Psoas muscle (tissue), 8 donors: ENCODE data around the gene FLVCR2. TPM values are rescaled to one million over a fixed set of nuclear protein-coding genes. Genes with fewer than 3 reads are reported as not detected.

Experiments
- ATAC-seq, 4 donors: fragments of 200-7000 bp; cut with Tn5 transposase; one replicate each; pipeline ENCODE4 v1.9.1; 2020; ENCODE audit warnings: moderate library complexity in 3 of 4, mild to moderate bottlenecking in 2 of 4
- DNase-seq, 2 donors: peaks; one replicate each; pipeline ENCODE4 v3.0.0-alpha.2; 2020
- H3K27ac ChIP-seq: fragments of 200-600 bp; one replicate; pipeline ENCODE4 v1.8.0; 2022
- H3K27me3 ChIP-seq, 3 donors: fragments of 200-600 bp in 1 of 3; one replicate each; pipeline versions ENCODE4 v1.6.1 to v1.8.0; 2013 to 2022; ENCODE audit warnings: low read length in 2 of 3, mild to moderate bottlenecking in 2 of 3, moderate library complexity in 1 of 3; ENCODE audit not compliant: insufficient read depth in 3 of 3
- H3K36me3 ChIP-seq, 2 donors: fragments of 200-600 bp in 1 of 2; one replicate each; pipeline versions ENCODE4 v1.6.1 to v1.8.0; 2013 to 2022; ENCODE audit warnings: low read depth in 1 of 2, mild to moderate bottlenecking in 1 of 2, moderate library complexity in 1 of 2; ENCODE audit not compliant: insufficient read depth in 1 of 2
- H3K4me1 ChIP-seq: fragments of 200-600 bp; one replicate; pipeline ENCODE4 v1.8.0; 2022
- H3K4me3 ChIP-seq: fragments of 200-600 bp; one replicate; pipeline ENCODE4 v1.8.0; 2022; ENCODE audit warnings: mild to moderate bottlenecking
- H3K9me3 ChIP-seq: fragments of 200-600 bp; one replicate; pipeline ENCODE4 v1.8.0; 2022
- WGBS, 3 donors: extraction: QIAGEN DNeasy Blood & Tissue Kit; methylation state at CpG; one replicate each; pipeline versions ENCODE4 v1.1.6 to v1.1.7; 2013; 5-methylcytosine and 5-hydroxymethylcytosine counted together
- intact Hi-C, 2 donors: fragments of 100-400 bp; cut with DNase I; formaldehyde crosslinking; loops; one replicate each; pipeline versions ENCODE4 v1.11.0 to v1.14.2; 2022
- polyA plus RNA-seq, 3 donors: library from polyadenylated mRNA; stranded (reverse); fragments of 200-250 nt; gene quantifications; one replicate each; pipeline ENCODE4 v1.2.3, GENCODE V29; 2013
- total RNA-seq, 4 donors: library from RNA; stranded (reverse); fragmentation: NEBNext Ultra II Directional in 2 of 4; extraction: Animal tissue kit (Norgen Biotek cat#: 25700) in 2 of 4; gene quantifications; one replicate each; pipeline versions ENCODE4 v1.2.1 to v1.2.4, GENCODE V29; 2021 to 2023
- TF ChIP-seq, protein P1 (sequence below): fragments of 200-600 bp; IDR thresholded peaks from one replicate; pipeline ENCODE4 v1.8.0; 2022; ENCODE audit warnings: antibody characterized with exemption
- donor health status: healthy with polysubstance abuse.
- donor health status: DM: no; HTN: no; CAD: no; lungs with moderate emphysema.
- donor health status: Bipolar disorder and iron deficiency.
- donor health status: healthy.
- donor health status: DM: yes; HTN: yes; CAD: no.
- donor health status: DM: no; HTN: no; CAD: no.
- donor health status: DM: no; HTN: no; CAD: no.
- donor health status: DM: yes; HTN: yes; CAD: no.

Gene FLVCR2
- total and polyA plus RNA-seq, 7 donors: 0.71 to 9.8 (median 5.3) TPM

DNA sequence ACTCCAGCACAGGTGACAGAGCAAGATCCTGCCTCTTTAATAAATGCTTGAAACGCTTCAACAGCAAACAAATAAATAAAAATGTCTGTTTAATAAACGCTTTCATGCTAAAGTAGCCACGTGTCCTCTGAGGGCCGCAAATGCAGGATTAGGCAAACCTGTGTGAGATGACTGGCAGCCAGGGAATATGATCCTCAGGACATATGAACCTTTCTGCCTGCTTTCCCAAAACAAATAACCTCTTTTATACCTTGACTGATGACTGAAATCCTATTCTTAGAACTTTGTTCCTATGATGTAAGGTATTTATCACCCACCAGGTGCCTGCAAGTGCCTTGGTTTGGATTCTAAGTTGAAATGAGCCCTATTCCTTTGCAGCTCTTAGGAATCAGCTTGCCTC, 14.5 kb upstream of the FLVCR2 start:
- intact Hi-C loops: loop anchor here in 1 of 2 donors (5.0 kb wide), 2 partner anchors 132 to 257 kb away; no protein-coding TSS in a partner anchor

DNA sequence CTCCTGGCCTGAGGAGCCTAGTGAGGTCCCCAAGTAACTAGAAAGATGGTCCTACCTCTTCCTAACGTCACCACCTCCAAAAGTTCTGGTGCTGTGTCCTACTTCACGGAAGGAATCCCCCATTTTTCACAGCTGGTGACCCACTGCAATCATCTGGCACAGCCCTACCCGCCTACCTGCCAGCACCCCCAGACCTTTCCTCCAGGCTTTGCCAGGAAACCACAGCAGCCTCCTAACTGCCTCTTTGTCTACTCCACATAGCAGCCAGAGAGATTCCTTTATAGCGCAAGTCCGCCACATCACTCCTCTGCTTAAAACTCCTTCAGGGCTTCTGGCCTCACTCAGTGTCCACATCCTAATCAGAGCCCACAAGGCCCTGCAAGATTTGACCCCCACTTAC, 13.4 kb upstream of the FLVCR2 start:
- intact Hi-C loops: no loop called here
- 79 to 85% (median 84%) methylated on average over 5 of the region's 5 CpGs for WGBS, 3 donors
- Histone ChIP-seq H3K27ac (no peak overlapping the region), H3K36me3 (no peaks in the 10 kb centered on the region), H3K4me1 (peaks cover 26% of the 10 kb centered on the region), H3K9me3 (no peaks in the 10 kb centered on the region), H3K27me3 (no peaks in the 10 kb centered on the region), H3K4me3 (no peak overlapping the region)
- ATAC-seq (no peak), DNase-seq (no peak)
- TF ChIP-seq, protein P1, sequence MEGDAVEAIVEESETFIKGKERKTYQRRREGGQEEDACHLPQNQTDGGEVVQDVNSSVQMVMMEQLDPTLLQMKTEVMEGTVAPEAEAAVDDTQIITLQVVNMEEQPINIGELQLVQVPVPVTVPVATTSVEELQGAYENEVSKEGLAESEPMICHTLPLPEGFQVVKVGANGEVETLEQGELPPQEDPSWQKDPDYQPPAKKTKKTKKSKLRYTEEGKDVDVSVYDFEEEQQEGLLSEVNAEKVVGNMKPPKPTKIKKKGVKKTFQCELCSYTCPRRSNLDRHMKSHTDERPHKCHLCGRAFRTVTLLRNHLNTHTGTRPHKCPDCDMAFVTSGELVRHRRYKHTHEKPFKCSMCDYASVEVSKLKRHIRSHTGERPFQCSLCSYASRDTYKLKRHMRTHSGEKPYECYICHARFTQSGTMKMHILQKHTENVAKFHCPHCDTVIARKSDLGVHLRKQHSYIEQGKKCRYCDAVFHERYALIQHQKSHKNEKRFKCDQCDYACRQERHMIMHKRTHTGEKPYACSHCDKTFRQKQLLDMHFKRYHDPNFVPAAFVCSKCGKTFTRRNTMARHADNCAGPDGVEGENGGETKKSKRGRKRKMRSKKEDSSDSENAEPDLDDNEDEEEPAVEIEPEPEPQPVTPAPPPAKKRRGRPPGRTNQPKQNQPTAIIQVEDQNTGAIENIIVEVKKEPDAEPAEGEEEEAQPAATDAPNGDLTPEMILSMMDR: no peak

More for the DNA sequence above, 14.5 kb upstream of the FLVCR2 start:
- ATAC-seq (peak; percentile 72 to 81 (median 76)), DNase-seq (no peak)
- H3K4me1 ChIP-seq: peaks cover 29% of the 10 kb centered on the region
- no peaks in the 10 kb centered on the region for H3K36me3 ChIP-seq
- TF ChIP-seq, protein P1: no peak
- H3K27ac ChIP-seq: peak overlapping the region; percentile 73
- H3K9me3 ChIP-seq: no peaks in the 10 kb centered on the region
- no peak overlapping the region for H3K4me3 ChIP-seq
- no peaks in the 10 kb centered on the region for H3K27me3 ChIP-seq
- WGBS, 3 donors: 18 to 33% (median 22%) methylated on average over 4 of the region's 4 CpGs

DNA sequence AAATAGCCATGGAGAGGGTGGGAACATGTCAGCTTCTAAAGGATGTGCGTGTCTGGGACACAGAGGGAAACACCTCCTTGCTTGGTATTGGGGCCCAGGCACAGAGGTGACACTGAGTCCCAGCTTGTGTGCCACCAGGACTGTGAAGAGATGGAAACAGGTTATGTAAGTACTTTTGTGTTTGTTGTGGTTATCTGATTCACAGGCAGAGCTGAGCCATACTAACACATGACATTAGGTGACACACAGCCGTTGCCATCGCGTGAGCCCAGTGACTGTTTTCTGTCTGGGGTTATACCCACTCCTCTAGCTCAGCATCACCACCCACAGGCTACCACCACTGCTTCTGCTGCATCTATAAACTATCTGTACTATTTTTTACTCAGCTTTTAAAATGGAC, 12.1 kb upstream of the FLVCR2 start:
- H3K9me3 ChIP-seq: no peaks in the 10 kb centered on the region
- no peaks in the 10 kb centered on the region for H3K36me3 ChIP-seq
- H3K4me1 ChIP-seq: peaks cover 19% of the 10 kb centered on the region
- no peaks in the 10 kb centered on the region for H3K27me3 ChIP-seq
- H3K27ac ChIP-seq: no peak overlapping the region
- TF ChIP-seq, protein P1: no peak
- intact Hi-C loops: no loop called here
- peak in 3 of 4 donors; percentile 5 to 43 (median 6) for ATAC-seq
- 70 to 82% (median 79%) methylated on average over 4 of the region's 4 CpGs for WGBS, 3 donors
- no peak overlapping the region for H3K4me3 ChIP-seq
- DNase-seq: no peak

DNA sequence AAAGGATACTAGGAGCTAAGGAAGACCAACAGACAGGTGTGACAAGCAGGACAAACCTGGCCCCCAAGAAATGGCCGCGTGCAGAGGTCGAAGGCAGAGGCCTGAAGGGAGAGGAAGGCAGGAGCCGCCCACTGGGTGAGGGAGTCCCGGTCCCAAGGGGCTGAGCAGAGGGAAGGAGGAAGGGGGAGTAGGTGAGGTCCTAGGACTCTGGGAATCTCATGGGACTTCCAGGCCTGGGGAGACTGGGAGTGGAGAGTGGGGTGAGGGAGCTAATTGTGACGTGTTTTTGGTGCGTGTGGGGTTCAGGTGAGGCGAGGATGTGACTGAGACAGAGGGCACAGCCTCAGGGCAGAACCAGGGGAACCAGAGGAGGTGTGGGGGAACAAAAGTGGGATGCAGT, 11.7 kb upstream of the FLVCR2 start:
- WGBS, 3 donors: 84 to 89% (median 89%) methylated on average over 8 of the region's 8 CpGs
- intact Hi-C loops: no loop called here
- H3K9me3 ChIP-seq: no peaks in the 10 kb centered on the region
- no peaks in the 10 kb centered on the region for H3K27me3 ChIP-seq
- no peak for DNase-seq
- H3K36me3 ChIP-seq: no peaks in the 10 kb centered on the region
- H3K4me1 ChIP-seq: peaks cover 19% of the 10 kb centered on the region
- TF ChIP-seq, protein P1: no peak
- H3K27ac ChIP-seq: no peak overlapping the region
- ATAC-seq: no peak
- H3K4me3 ChIP-seq: no peak overlapping the region

DNA sequence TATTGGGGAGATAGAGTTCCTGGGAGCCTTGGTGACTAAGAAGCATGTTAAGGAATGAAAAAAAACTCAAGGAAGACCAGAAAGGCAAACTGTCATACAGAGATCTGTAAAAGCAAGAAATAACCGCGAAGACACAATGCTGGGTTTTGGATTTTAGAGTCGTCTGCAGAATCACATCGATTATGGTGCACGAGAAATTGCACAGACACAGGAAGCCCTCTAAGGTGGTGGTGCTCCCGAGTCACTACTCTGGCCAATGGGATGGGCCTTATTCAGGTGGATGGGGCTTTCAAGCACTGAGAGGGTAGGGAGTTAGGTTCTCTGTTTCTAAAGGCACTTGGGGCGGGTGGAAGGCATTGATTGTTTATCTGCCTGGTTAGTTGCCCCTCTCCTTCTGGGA, 10.3 kb upstream of the FLVCR2 start:
- Histone ChIP-seq H3K36me3 (no peaks in the 10 kb centered on the region), H3K9me3 (no peaks in the 10 kb centered on the region), H3K4me3 (no peak overlapping the region), H3K27ac (no peak overlapping the region), H3K27me3 (no peaks in the 10 kb centered on the region), H3K4me1 (peaks cover 18% of the 10 kb centered on the region)
- TF ChIP-seq, protein P1: no peak
- DNase-seq: no peak
- WGBS, 3 donors: 84 to 85% (median 85%) methylated on average over 7 of the region's 7 CpGs
- no peak for ATAC-seq
- intact Hi-C loops: no loop called here
